C4-2B (cell line): ENCODE results near the gene ZBTB7B.

Source experiments
- CTCF ChIP-seq: fragments of 450-650 bp; conservative IDR thresholded peaks from 2 replicates; pipeline ENCODE4 v1.5.1; 2017; ENCODE audit warnings: mild to moderate bottlenecking
- ZFX ChIP-seq: fragments of 450-650 bp; IDR thresholded peaks from 2 replicates; pipeline ENCODE4 v1.6.1; 2017

DNA sequence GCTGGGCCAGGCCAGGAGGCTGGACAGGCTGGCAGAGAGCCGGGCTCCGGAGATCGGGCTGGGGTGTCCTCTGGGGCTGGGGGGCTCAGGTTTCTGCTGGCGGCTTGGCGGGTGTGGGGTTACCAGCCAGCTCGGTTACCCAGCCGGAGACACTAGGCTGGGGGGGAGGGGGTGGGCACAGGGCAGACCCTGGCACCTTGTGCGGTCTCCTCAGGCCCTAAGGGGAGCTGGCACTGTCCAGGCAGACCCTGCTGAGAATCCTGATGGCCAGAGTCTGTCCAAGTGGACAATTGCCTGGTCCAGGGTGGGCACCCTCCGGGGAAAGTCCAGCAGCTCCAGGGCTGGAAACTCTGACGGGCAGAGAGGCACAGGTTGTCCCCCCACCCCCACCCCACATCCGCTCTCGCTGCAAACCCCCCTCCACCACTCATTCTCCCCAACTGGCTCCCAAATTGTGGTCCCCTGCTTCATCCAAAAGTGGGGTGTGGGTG lies 6.7 kb downstream of the ZBTB7B start:
- TF ChIP-seq CTCF = no peak
- no peak for TF ChIP-seq ZFX
